Hepatocyte (in vitro differentiated cells): ENCODE results near the gene IL20.

Source experiments
- EZH2phosphoT487 ChIP-seq: fragments of 200-600 bp; sonication (generic); IDR thresholded peaks from one replicate; pipeline ENCODE4 v1.6.1; 2018; ENCODE audit warnings: antibody characterized with exemption, mild to moderate bottlenecking, low read depth, moderate library complexity; ENCODE audit not compliant: unreplicated experiment, severe bottlenecking
- TF ChIP-seq, protein P1 (sequence below): fragments of 200-600 bp; sonication (generic); IDR thresholded peaks from 2 replicates; pipeline ENCODE4 v1.5.1; 2016; ENCODE audit warnings: antibody characterized with exemption, mild to moderate bottlenecking; ENCODE audit not compliant: poor library complexity

DNA sequence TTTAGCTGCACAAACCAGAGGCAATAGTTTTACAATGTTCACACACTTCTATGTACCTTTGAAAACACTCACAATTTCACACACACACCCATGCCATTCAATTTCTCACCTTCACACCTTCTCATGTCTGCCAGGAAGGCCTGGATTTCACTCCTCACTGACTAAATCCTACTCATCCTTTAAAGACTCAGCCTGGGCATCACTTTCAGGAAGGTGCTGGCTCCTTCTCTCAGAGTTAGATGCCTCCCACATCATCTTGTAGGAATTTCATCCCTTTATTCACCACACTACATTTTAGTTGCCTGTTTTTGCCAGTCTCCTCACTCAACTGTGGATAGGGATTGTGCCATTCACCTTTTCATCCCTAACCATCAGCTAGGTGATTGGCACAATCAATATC lies 2.3 kb downstream of the IL20 start:
- TF ChIP-seq, protein P1, sequence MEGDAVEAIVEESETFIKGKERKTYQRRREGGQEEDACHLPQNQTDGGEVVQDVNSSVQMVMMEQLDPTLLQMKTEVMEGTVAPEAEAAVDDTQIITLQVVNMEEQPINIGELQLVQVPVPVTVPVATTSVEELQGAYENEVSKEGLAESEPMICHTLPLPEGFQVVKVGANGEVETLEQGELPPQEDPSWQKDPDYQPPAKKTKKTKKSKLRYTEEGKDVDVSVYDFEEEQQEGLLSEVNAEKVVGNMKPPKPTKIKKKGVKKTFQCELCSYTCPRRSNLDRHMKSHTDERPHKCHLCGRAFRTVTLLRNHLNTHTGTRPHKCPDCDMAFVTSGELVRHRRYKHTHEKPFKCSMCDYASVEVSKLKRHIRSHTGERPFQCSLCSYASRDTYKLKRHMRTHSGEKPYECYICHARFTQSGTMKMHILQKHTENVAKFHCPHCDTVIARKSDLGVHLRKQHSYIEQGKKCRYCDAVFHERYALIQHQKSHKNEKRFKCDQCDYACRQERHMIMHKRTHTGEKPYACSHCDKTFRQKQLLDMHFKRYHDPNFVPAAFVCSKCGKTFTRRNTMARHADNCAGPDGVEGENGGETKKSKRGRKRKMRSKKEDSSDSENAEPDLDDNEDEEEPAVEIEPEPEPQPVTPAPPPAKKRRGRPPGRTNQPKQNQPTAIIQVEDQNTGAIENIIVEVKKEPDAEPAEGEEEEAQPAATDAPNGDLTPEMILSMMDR: no peak
- no peak for TF ChIP-seq EZH2phosphoT487
